IMR-90 (cell line): ENCODE results near the gene CD68. TPM values are rescaled to one million over a fixed set of nuclear protein-coding genes. Genes with fewer than 3 reads are reported as not detected.
A peak's percentile ranks its signal among the peaks of the same experiment; 100 is the strongest.

Experiments used
- BHLHE40 ChIP-seq: fragments of 150-350 bp; IDR thresholded peaks from 2 replicates; pipeline ENCODE4 v1.6.1; 2016; ENCODE audit warnings: mild to moderate bottlenecking, low read depth, low read length
- polyA plus RNA-seq, 3 experiments: library from polyadenylated mRNA; depleted of rRNA; stranded (reverse); fragments of >200 nt; gene quantifications; 2 replicates each; pipeline ENCODE4 v1.2.3, GENCODE V29; 2012; ENCODE audit warnings: low replicate concordance in 1 of 3
- total RNA-seq: library from RNA; depleted of rRNA; stranded (reverse); fragments of >200 nt; gene quantifications from 2 replicates; pipeline ENCODE4 v1.2.3, GENCODE V29; 2012
- TF ChIP-seq, protein P1 (sequence below): conservative IDR thresholded peaks from 2 replicates; pipeline ENCODE4 v1.5.1; 2012; ENCODE audit warnings: mild to moderate bottlenecking, low read depth, low read length, improper control_type of control experiment

CD68 gene
- total and polyA plus RNA-seq, 2 of the 4 experiments (the other 2 are of a cell fraction), result 16.0 to 43.1 TPM

GRCh38 chr17:7614425-7615264 is 35.2 kb downstream of the CD68 start, which contains the start of gene FXR2 (continued):
- TF ChIP-seq, protein P1, sequence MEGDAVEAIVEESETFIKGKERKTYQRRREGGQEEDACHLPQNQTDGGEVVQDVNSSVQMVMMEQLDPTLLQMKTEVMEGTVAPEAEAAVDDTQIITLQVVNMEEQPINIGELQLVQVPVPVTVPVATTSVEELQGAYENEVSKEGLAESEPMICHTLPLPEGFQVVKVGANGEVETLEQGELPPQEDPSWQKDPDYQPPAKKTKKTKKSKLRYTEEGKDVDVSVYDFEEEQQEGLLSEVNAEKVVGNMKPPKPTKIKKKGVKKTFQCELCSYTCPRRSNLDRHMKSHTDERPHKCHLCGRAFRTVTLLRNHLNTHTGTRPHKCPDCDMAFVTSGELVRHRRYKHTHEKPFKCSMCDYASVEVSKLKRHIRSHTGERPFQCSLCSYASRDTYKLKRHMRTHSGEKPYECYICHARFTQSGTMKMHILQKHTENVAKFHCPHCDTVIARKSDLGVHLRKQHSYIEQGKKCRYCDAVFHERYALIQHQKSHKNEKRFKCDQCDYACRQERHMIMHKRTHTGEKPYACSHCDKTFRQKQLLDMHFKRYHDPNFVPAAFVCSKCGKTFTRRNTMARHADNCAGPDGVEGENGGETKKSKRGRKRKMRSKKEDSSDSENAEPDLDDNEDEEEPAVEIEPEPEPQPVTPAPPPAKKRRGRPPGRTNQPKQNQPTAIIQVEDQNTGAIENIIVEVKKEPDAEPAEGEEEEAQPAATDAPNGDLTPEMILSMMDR, result peak; percentile 87
- peak; percentile 55; the same call in 1 of the 2 replicates for TF ChIP-seq BHLHE40
